HL-60 (cell line): ENCODE results near the gene CFAP57.

Source experiments
- DNase-seq, 2 experiments: peaks; one replicate each; pipeline ENCODE4 v3.0.0-alpha.2; 2010 to 2020; ENCODE audit warnings: low read depth in 1 of 2, low spot score in 1 of 2
- H3K27ac ChIP-seq: fragments of 250-450 bp; sonication (Bioruptor Pico); replicated peaks from 2 replicates; pipeline ENCODE4 v1.5.1; 2020; ENCODE audit warnings: mild to moderate bottlenecking, moderate library complexity
- H3K27me3 ChIP-seq: fragments of 250-450 bp; sonication (Bioruptor Pico); 2 replicates; pipeline ENCODE4 v1.5.1; 2021; ENCODE audit warnings: mild to moderate bottlenecking, moderate library complexity; ENCODE audit not compliant: insufficient read depth, poor library complexity, severe bottlenecking
- H3K4me3 ChIP-seq: replicated peaks from 2 replicates; pipeline ENCODE4 v1.5.1; 2011; ENCODE audit warnings: mild to moderate bottlenecking, control low read depth, low read length; ENCODE audit not compliant: insufficient read depth
- GABPA ChIP-seq: IDR thresholded peaks from 2 replicates; pipeline ENCODE4 v1.6.1; 2012; ENCODE audit warnings: low read depth
- POLR2AphosphoS5 ChIP-seq: IDR thresholded peaks from 2 replicates; pipeline ENCODE4 v1.6.1; 2012; ENCODE audit warnings: low read depth
- SPI1 ChIP-seq: IDR thresholded peaks from 2 replicates; pipeline ENCODE4 v1.6.1; 2012; ENCODE audit warnings: low read depth, mild to moderate bottlenecking, borderline replicate concordance
- TF ChIP-seq, protein P1 (sequence below): IDR thresholded peaks from 2 replicates; pipeline ENCODE4 v1.6.1; 2012; ENCODE audit warnings: low read depth; ENCODE audit not compliant: insufficient replicate concordance
- TF ChIP-seq, protein P2 (sequence below): IDR thresholded peaks from one replicate; pipeline ENCODE4 v1.5.1; 2011; ENCODE audit warnings: low read length, control low read depth, inconsistent platforms; ENCODE audit not compliant: insufficient read depth

Gene CFAP57

DNA sequence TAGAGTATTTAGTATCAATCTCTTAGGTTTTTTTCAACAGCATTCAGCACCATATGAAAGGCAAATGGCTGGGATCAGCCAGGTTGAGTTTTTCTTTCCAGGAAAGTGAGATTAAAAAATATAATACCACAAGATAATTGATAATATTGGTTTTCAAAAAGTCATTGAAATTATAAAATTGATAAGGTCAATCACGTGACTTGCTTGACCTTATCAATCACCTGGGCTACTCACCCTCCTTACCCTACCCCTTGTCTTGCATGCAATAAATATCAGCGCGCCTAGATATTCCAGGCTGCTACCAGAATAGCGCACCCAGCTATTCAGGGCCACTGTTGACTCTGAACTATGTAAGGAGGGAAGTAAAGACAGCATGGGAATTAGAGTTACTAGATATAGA, 31.5 kb upstream of the CFAP57 start:
- no peak for TF ChIP-seq SPI1
- TF ChIP-seq POLR2AphosphoS5 = no peak
- TF ChIP-seq, protein P1, sequence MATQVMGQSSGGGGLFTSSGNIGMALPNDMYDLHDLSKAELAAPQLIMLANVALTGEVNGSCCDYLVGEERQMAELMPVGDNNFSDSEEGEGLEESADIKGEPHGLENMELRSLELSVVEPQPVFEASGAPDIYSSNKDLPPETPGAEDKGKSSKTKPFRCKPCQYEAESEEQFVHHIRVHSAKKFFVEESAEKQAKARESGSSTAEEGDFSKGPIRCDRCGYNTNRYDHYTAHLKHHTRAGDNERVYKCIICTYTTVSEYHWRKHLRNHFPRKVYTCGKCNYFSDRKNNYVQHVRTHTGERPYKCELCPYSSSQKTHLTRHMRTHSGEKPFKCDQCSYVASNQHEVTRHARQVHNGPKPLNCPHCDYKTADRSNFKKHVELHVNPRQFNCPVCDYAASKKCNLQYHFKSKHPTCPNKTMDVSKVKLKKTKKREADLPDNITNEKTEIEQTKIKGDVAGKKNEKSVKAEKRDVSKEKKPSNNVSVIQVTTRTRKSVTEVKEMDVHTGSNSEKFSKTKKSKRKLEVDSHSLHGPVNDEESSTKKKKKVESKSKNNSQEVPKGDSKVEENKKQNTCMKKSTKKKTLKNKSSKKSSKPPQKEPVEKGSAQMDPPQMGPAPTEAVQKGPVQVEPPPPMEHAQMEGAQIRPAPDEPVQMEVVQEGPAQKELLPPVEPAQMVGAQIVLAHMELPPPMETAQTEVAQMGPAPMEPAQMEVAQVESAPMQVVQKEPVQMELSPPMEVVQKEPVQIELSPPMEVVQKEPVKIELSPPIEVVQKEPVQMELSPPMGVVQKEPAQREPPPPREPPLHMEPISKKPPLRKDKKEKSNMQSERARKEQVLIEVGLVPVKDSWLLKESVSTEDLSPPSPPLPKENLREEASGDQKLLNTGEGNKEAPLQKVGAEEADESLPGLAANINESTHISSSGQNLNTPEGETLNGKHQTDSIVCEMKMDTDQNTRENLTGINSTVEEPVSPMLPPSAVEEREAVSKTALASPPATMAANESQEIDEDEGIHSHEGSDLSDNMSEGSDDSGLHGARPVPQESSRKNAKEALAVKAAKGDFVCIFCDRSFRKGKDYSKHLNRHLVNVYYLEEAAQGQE = no peak
- TF ChIP-seq, protein P2, sequence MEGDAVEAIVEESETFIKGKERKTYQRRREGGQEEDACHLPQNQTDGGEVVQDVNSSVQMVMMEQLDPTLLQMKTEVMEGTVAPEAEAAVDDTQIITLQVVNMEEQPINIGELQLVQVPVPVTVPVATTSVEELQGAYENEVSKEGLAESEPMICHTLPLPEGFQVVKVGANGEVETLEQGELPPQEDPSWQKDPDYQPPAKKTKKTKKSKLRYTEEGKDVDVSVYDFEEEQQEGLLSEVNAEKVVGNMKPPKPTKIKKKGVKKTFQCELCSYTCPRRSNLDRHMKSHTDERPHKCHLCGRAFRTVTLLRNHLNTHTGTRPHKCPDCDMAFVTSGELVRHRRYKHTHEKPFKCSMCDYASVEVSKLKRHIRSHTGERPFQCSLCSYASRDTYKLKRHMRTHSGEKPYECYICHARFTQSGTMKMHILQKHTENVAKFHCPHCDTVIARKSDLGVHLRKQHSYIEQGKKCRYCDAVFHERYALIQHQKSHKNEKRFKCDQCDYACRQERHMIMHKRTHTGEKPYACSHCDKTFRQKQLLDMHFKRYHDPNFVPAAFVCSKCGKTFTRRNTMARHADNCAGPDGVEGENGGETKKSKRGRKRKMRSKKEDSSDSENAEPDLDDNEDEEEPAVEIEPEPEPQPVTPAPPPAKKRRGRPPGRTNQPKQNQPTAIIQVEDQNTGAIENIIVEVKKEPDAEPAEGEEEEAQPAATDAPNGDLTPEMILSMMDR = no peak
- no peak for TF ChIP-seq GABPA
- peaks cover 3% of the 10 kb centered on the region for H3K27me3 ChIP-seq
- H3K27ac ChIP-seq = no peak overlapping the region

DNA sequence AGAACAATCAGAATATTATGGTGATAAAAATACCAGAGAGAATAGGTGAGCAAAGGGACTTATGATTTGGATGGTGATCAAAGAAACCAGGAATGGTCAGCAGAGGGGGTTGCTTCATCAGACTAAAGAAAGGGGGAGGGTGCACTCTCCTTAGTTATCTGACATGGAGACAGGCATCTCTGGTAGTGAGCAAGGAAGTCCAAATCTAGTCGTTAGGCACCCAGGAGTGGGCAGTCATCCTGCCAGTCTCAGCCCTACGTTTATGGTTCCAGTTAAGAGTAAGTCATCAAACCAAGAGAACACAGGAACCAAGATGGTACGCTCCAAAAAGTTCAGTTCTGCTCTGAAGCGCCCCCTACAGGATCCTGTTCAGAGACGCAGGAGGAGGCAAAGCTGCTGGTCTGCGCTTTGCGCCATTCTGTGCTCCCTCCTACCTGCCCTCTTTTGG, 28.7 kb upstream of the CFAP57 start:
- no peak for DNase-seq
- no peak overlapping the region for H3K4me3 ChIP-seq
- peaks cover 28% of the 10 kb centered on the region for H3K27me3 ChIP-seq
- H3K27ac ChIP-seq = no peak overlapping the region
- TF ChIP-seq SPI1 (no peak), POLR2AphosphoS5 (no peak), GABPA (no peak)
- TF ChIP-seq, protein P1 = no peak
- TF ChIP-seq, protein P2 = no peak

More for the DNA sequence above, 31.5 kb upstream of the CFAP57 start:
- no peak overlapping the region for H3K4me3 ChIP-seq
- DNase-seq = no peak

DNA sequence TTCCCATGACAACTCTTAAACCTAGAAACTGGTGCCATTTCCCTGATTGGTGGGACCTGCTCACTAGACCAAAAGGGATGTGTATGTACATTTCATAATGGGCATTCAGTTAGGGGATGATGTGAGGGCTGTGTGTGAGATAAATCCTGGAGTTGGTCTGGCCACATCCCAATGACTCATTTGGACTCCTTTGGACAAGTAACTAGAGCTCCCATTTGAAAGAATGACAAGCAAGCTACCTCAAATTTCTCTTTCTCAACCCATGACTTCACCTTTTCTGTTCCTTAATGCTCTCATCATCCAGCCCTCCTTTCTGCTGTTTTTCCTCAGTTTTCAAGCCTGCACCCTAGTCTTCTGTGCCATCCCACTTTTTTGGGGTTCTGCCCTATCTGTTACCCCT, 27.9 kb upstream of the CFAP57 start:
- no peak for DNase-seq
- TF ChIP-seq GABPA (no peak), POLR2AphosphoS5 (no peak)

DNA sequence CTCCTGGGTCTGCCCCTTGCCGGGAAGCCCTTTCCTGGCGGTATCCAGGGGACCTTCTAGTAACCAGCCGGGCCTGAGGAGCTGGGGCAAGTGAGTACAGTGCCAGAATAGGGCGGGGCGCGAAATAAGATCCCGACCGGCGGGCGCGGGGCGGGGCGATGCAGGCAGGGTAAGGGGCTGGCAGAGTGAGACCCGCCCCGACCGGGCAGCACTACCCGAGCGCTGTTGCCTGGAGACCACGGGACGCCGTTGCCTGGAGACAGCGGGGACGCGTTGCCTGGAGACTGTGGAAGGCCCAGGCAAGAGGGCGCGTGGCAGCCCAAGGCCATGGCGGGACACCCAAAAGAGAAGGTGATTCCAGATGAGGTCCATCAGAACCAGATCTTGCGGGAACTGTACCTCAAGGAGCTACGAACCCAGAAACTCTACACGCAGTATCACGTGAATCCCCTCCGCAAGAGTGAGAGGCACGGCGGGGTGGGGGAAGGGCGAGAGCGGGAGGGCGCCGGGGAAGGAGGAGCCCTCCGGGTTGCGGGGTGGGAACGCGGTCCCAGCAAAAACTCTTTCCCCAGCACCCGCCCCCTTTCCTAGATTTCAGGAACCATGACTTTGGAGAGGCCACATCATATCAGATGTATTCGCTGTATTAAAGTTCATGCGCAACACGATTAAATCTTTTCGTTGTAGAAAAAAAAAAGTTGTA, 24.4 kb upstream of the CFAP57 start:
- no peak overlapping the region for H3K27ac ChIP-seq
- DNase-seq = peak in 1 of 2 experiments; percentile 18
- H3K27me3 ChIP-seq = peaks cover 36% of the 10 kb centered on the region
- TF ChIP-seq, protein P2 = no peak
- TF ChIP-seq GABPA = no peak
- TF ChIP-seq, protein P1 = no peak
- TF ChIP-seq SPI1 = no peak
- TF ChIP-seq POLR2AphosphoS5 = no peak
- no peak overlapping the region for H3K4me3 ChIP-seq

More for the DNA sequence above, 27.9 kb upstream of the CFAP57 start:
- Histone ChIP-seq H3K4me3 (no peak overlapping the region), H3K27ac (no peak overlapping the region), H3K27me3 (peaks cover 34% of the 10 kb centered on the region)
